ENCODE measurements around the gene PSTPIP1. TPM values are rescaled to one million over a fixed set of nuclear protein-coding genes. Genes with fewer than 3 reads are reported as not detected.

PSTPIP1 gene
- total and polyA plus RNA-seq, 2 donors from 2014 or later, result 2.2 to 22.1 TPM

GRCh38 chr15:77053709-77054108, 58.8 kb downstream of the PSTPIP1 start:
- no peak for FAIRE-seq
- DNase-seq, result no peak
- TF ChIP-seq, protein P1, sequence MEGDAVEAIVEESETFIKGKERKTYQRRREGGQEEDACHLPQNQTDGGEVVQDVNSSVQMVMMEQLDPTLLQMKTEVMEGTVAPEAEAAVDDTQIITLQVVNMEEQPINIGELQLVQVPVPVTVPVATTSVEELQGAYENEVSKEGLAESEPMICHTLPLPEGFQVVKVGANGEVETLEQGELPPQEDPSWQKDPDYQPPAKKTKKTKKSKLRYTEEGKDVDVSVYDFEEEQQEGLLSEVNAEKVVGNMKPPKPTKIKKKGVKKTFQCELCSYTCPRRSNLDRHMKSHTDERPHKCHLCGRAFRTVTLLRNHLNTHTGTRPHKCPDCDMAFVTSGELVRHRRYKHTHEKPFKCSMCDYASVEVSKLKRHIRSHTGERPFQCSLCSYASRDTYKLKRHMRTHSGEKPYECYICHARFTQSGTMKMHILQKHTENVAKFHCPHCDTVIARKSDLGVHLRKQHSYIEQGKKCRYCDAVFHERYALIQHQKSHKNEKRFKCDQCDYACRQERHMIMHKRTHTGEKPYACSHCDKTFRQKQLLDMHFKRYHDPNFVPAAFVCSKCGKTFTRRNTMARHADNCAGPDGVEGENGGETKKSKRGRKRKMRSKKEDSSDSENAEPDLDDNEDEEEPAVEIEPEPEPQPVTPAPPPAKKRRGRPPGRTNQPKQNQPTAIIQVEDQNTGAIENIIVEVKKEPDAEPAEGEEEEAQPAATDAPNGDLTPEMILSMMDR (IDR thresholded peaks at IDR 0.05; ENCODE audit: borderline replicate concordance, extremely low read depth, insufficient read depth), result no peak
- H3K4me1 ChIP-seq (ENCODE audit: control insufficient read depth in 2 of 3, insufficient read depth in 2 of 3, low read depth in 1 of 3, low read length in 3 of 3), result no peaks in the 10 kb centered on the region
- peaks cover 2 to 8% (median 3%) of the 10 kb centered on the region in 3 donors for H3K36me3 ChIP-seq (ENCODE audit: control insufficient read depth in 2 of 3, insufficient read depth in 3 of 3, low read length in 3 of 3)
- no peaks in the 10 kb centered on the region for H3K9me3 ChIP-seq (ENCODE audit: control insufficient read depth in 2 of 3, insufficient read depth in 1 of 3, low read length in 3 of 3)
- H3K27me3 ChIP-seq (ENCODE audit: control insufficient read depth, insufficient read depth, low read length), result no peaks in the 10 kb centered on the region
- H3K9ac ChIP-seq (ENCODE audit: low read length in 3 of 3), result no peak overlapping the region
- H3K4me3 ChIP-seq (ENCODE audit: low read length in 3 of 3), result no peak overlapping the region
- H3K27ac ChIP-seq (ENCODE audit: low read depth in 2 of 2, low read length in 2 of 2), result no peak overlapping the region
- intact Hi-C loops (cut with DNase I), result no loop called here

DNA sequence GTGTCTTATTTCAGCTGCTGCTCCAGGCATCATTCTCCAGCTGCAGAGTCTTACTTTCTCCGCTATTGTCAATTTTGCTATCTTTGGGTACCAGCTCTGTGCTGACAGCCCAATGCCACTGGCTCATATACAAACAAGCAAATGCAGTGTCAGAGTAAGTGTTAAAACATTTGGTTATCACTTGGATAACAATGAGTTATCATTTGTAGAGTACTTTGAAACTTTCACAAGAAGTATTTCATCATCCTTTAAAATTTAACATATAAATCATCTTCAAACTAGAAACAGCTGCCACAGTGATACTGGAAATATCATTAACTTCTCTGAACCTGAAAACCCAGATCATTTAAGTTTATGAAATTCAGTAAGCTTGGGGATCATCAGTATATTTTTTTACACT, 62.1 kb downstream of the PSTPIP1 start:
- H3K4me3 ChIP-seq (ENCODE audit: low read length in 3 of 3), result no peak overlapping the region
- H3K9ac ChIP-seq (ENCODE audit: low read length in 3 of 3), result no peak overlapping the region
- H3K9me3 ChIP-seq (ENCODE audit: control insufficient read depth in 2 of 3, insufficient read depth in 1 of 3, low read length in 3 of 3), result no peaks in the 10 kb centered on the region
- TF ChIP-seq, protein P1 (IDR thresholded peaks at IDR 0.05; ENCODE audit: borderline replicate concordance, extremely low read depth, insufficient read depth), result no peak
- intact Hi-C loops (cut with DNase I), result no loop called here
- H3K27ac ChIP-seq (ENCODE audit: low read depth in 2 of 2, low read length in 2 of 2), result no peak overlapping the region
- H3K36me3 ChIP-seq (ENCODE audit: control insufficient read depth in 2 of 3, insufficient read depth in 3 of 3, low read length in 3 of 3), result peaks cover 0 to 3% (median 2%) of the 10 kb centered on the region in 3 donors
- DNase-seq, result no peak
- peaks cover 6 to 18% (median 13%) of the 10 kb centered on the region in 3 donors for H3K4me1 ChIP-seq (ENCODE audit: control insufficient read depth in 2 of 3, insufficient read depth in 2 of 3, low read depth in 1 of 3, low read length in 3 of 3)
- H3K27me3 ChIP-seq (ENCODE audit: control insufficient read depth, insufficient read depth, low read length), result no peaks in the 10 kb centered on the region
- no peak for FAIRE-seq

DNA sequence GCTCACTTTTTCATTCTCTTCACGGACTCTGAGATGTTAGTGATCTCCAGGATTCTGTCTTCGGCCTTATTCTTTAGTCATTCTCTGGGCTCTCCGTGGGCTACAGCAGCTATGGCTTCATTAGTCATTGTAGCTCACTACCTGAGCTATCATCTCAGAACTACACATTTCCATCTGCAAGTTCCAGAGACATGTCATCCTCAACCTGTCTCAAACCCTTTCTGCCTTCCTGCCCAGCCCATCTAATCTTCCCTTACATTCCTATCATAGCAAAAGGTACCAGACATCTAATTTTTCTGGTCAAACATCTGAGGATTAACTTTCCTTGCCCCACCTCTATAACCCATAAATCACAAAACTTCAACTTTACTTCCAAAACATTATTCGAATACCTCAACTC, 62.8 kb downstream of the PSTPIP1 start:
- Histone ChIP-seq H3K9ac (ENCODE audit: low read length in 3 of 3) (no peak overlapping the region), H3K27ac (ENCODE audit: low read depth in 2 of 2, low read length in 2 of 2) (no peak overlapping the region), H3K36me3 (ENCODE audit: control insufficient read depth in 2 of 3, insufficient read depth in 3 of 3, low read length in 3 of 3) (no peaks in the 10 kb centered on the region), H3K27me3 (ENCODE audit: control insufficient read depth, insufficient read depth, low read length) (no peaks in the 10 kb centered on the region), H3K9me3 (ENCODE audit: control insufficient read depth in 2 of 3, insufficient read depth in 1 of 3, low read length in 3 of 3) (no peaks in the 10 kb centered on the region), H3K4me1 (ENCODE audit: control insufficient read depth in 2 of 3, insufficient read depth in 2 of 3, low read depth in 1 of 3, low read length in 3 of 3) (peaks cover 6 to 18% (median 13%) of the 10 kb centered on the region in 3 donors), H3K4me3 (ENCODE audit: low read length in 3 of 3) (no peak overlapping the region)
- intact Hi-C loops (cut with DNase I), result no loop called here
- FAIRE-seq, result no peak
- TF ChIP-seq, protein P1 (IDR thresholded peaks at IDR 0.05; ENCODE audit: borderline replicate concordance, extremely low read depth, insufficient read depth), result no peak
- no peak for DNase-seq

DNA sequence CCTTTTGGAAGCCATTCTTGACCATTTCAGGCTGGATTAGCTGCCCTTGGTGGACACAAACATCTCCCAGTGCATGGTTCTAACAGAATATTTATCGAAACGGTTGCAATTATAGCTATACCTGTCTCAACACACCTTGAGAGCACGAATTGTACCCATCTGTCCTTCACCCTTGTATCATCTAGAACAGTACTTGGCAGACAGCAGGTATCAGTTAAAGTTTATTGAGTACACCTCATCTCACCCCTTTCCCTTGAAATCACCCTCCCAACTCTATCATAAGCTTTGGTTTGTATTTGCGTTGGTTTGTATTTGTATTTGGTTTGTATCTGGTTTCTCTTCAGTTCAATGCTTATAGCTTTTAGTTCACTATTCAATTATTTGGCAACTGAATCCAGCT, 63.5 kb downstream of the PSTPIP1 start:
- Histone ChIP-seq H3K9me3 (ENCODE audit: control insufficient read depth in 2 of 3, insufficient read depth in 1 of 3, low read length in 3 of 3) (no peaks in the 10 kb centered on the region), H3K27me3 (ENCODE audit: control insufficient read depth, insufficient read depth, low read length) (no peaks in the 10 kb centered on the region), H3K4me1 (ENCODE audit: control insufficient read depth in 2 of 3, insufficient read depth in 2 of 3, low read depth in 1 of 3, low read length in 3 of 3) (peaks cover 6 to 18% (median 13%) of the 10 kb centered on the region in 3 donors), H3K4me3 (ENCODE audit: low read length in 3 of 3) (no peak overlapping the region), H3K36me3 (ENCODE audit: control insufficient read depth in 2 of 3, insufficient read depth in 3 of 3, low read length in 3 of 3) (no peaks in the 10 kb centered on the region), H3K27ac (ENCODE audit: low read depth in 2 of 2, low read length in 2 of 2) (no peak overlapping the region), H3K9ac (ENCODE audit: low read length in 3 of 3) (no peak overlapping the region)
- DNase-seq (no peak), FAIRE-seq (no peak)
- intact Hi-C loops (cut with DNase I), result no loop called here
- TF ChIP-seq, protein P1 (IDR thresholded peaks at IDR 0.05; ENCODE audit: borderline replicate concordance, extremely low read depth, insufficient read depth), result no peak
